Neuronal stem cell (in vitro differentiated cells): ENCODE measurements around the gene FHOD3.
A peak's percentile ranks its signal among the peaks of the same experiment; 100 is the strongest.

Source experiments
- DNase-seq: peaks from one replicate; pipeline ENCODE4 v3.0.0-alpha.2; 2013; ENCODE audit warnings: low spot score
- H2AFZ ChIP-seq: one replicate; pipeline ENCODE4 v1.6.1; 2013; ENCODE audit warnings: mild to moderate bottlenecking, low read length, inconsistent platforms
- H2AK5ac ChIP-seq: 2 replicates; pipeline ENCODE4 v1.6.1; 2013; ENCODE audit warnings: low read depth, mild to moderate bottlenecking, inconsistent platforms, low read length, moderate library complexity, mixed read lengths
- H2BK120ac ChIP-seq: 2 replicates; pipeline ENCODE4 v1.6.1; 2013; ENCODE audit warnings: low read depth, mild to moderate bottlenecking, inconsistent platforms, low read length, moderate library complexity, mixed read lengths
- H2BK12ac ChIP-seq: one replicate; pipeline ENCODE4 v1.6.1; 2013; ENCODE audit warnings: low read length, inconsistent platforms
- H2BK15ac ChIP-seq: 2 replicates; pipeline ENCODE4 v1.6.1; 2013; ENCODE audit warnings: mild to moderate bottlenecking, low read length, inconsistent platforms, mixed read lengths
- H2BK5ac ChIP-seq: one replicate; pipeline ENCODE4 v1.6.1; 2013; ENCODE audit warnings: inconsistent platforms, mild to moderate bottlenecking, low read length, moderate library complexity
- H3K14ac ChIP-seq: one replicate; pipeline ENCODE4 v1.6.1; 2013; ENCODE audit warnings: low read length, inconsistent platforms
- H3K18ac ChIP-seq: 2 replicates; pipeline ENCODE4 v1.6.1; 2013; ENCODE audit warnings: low read length, inconsistent platforms
- H3K23ac ChIP-seq: 2 replicates; pipeline ENCODE4 v1.6.1; 2013; ENCODE audit warnings: low read depth, mild to moderate bottlenecking, mixed read lengths, low read length, inconsistent platforms; ENCODE audit not compliant: poor library complexity
- H3K27ac ChIP-seq: replicated peaks from 3 replicates; pipeline ENCODE4 v1.5.1; 2013; ENCODE audit warnings: low read length, inconsistent platforms
- H3K27me3 ChIP-seq, 3 experiments: 2 replicates each; pipeline ENCODE4 v1.6.1; 2013; ENCODE audit warnings: low read length in 3 of 3, mild to moderate bottlenecking in 2 of 3, inconsistent platforms in 1 of 3, low read depth in 1 of 3, mixed read lengths in 1 of 3, moderate library complexity in 1 of 3; ENCODE audit not compliant: control insufficient read depth in 3 of 3, insufficient read depth in 3 of 3
- H3K36me3 ChIP-seq, 2 donors: replicated peaks in 1 of 2; 2 replicates each; pipeline ENCODE4 v1.6.1; 2013; ENCODE audit warnings: low read length in 2 of 2; ENCODE audit not compliant: control insufficient read depth in 2 of 2, insufficient read depth in 2 of 2
- H3K4ac ChIP-seq: 2 replicates; pipeline ENCODE4 v1.6.1; 2013; ENCODE audit warnings: inconsistent platforms, mild to moderate bottlenecking, low read length, moderate library complexity
- H3K4me1 ChIP-seq, 2 donors: 1 replicate in 1 of 2; 2 replicates in 1 of 2; pipeline ENCODE4 v1.6.1; 2013; ENCODE audit warnings: low read length in 2 of 2, low read depth in 1 of 2; ENCODE audit not compliant: control insufficient read depth in 2 of 2, insufficient read depth in 1 of 2
- H3K4me2 ChIP-seq: one replicate; pipeline ENCODE4 v1.6.1; 2013; ENCODE audit warnings: mild to moderate bottlenecking, low read length, inconsistent platforms; ENCODE audit not compliant: insufficient read depth, poor library complexity, severe bottlenecking
- H3K4me3 ChIP-seq, 2 donors: 2 replicates each; pipeline ENCODE4 v1.5.1; 2013; ENCODE audit warnings: low read length in 2 of 2, mild to moderate bottlenecking in 2 of 2, inconsistent platforms in 1 of 2, moderate library complexity in 1 of 2
- H3K79me1 ChIP-seq: one replicate; pipeline ENCODE4 v1.6.1; 2013; ENCODE audit warnings: low read depth, mild to moderate bottlenecking, inconsistent platforms, low read length, moderate library complexity
- H3K9ac ChIP-seq: one replicate; pipeline ENCODE4 v1.6.1; 2013; ENCODE audit warnings: mild to moderate bottlenecking, low read depth, low read length, inconsistent platforms; ENCODE audit not compliant: poor library complexity
- H3K9me3 ChIP-seq, 2 donors: replicated peaks in 1 of 2; 2 replicates each; pipeline versions ENCODE3 to v1.6.1; 2013; ENCODE audit warnings: low read length in 2 of 2, mild to moderate bottlenecking in 2 of 2, inconsistent platforms in 1 of 2, low read depth in 1 of 2, mixed read lengths in 1 of 2, moderate library complexity in 1 of 2; ENCODE audit not compliant: control insufficient read depth in 2 of 2, insufficient read depth in 1 of 2
- H4K8ac ChIP-seq: one replicate; pipeline ENCODE4 v1.6.1; 2013; ENCODE audit warnings: low read depth, mild to moderate bottlenecking, inconsistent platforms, low read length, moderate library complexity
- H4K91ac ChIP-seq: one replicate; pipeline ENCODE4 v1.6.1; 2013; ENCODE audit warnings: low read length, low read depth, mild to moderate bottlenecking, inconsistent platforms; ENCODE audit not compliant: poor library complexity
- WGBS, 2 donors: extraction: QIAGEN DNeasy Blood & Tissue Kit; methylation state at CpG; one replicate each; pipeline ENCODE4 v1.1.7; 2013; ENCODE audit warnings: missing lambda C conversion rate in 2 of 2, mixed read lengths in 1 of 2; ENCODE audit not compliant: insufficient read length in 2 of 2, insufficient replicate concordance in 1 of 2; ENCODE audit errors: extremely low coverage in 2 of 2; 5-methylcytosine and 5-hydroxymethylcytosine counted together

FHOD3 gene

GRCh38 chr18:36653870-36654269 is 356.4 kb downstream of the FHOD3 start:
- Histone ChIP-seq H3K27ac (no peak overlapping the region), H2BK5ac (no peak overlapping the region), H3K4ac (no peak overlapping the region), H3K18ac (no peak overlapping the region), H2AK5ac (no peak overlapping the region), H3K4me1 (peaks cover 0 to 2% of the 10 kb centered on the region in 2 donors), H2BK12ac (no peak overlapping the region), H2AFZ (no peak overlapping the region), H3K14ac (no peak overlapping the region), H3K4me2 (no peak overlapping the region), H3K9ac (no peak overlapping the region), H3K9me3 (no peaks in the 10 kb centered on the region), H3K23ac (peak overlapping the region; percentile 13), H3K27me3 (no peaks in the 10 kb centered on the region), H3K36me3 (peaks cover 6 to 30% of the 10 kb centered on the region in 2 donors), H2BK15ac (no peak overlapping the region), H3K4me3 (no peak overlapping the region), H3K79me1 (no peaks in the 10 kb centered on the region), H2BK120ac (no peak overlapping the region), H4K8ac (no peak overlapping the region), H4K91ac (no peak overlapping the region)
- DNase-seq = no peak
- WGBS, 2 donors = no CpG with 5 or more reads among the region's 6 CpGs

- Histone ChIP-seq H3K4me1 (peaks cover 0 to 2% of the 10 kb centered on the region in 2 donors), H2AFZ (no peak overlapping the region), H3K27me3 (no peaks in the 10 kb centered on the region), H2BK15ac (no peak overlapping the region), H3K9me3 (no peaks in the 10 kb centered on the region), H3K27ac (no peak overlapping the region), H4K91ac (no peak overlapping the region), H3K18ac (no peak overlapping the region), H3K4me3 (no peak overlapping the region), H3K36me3 (peaks cover 6 to 33% of the 10 kb centered on the region in 2 donors), H3K4ac (no peak overlapping the region), H2AK5ac (no peak overlapping the region), H2BK120ac (no peak overlapping the region), H4K8ac (no peak overlapping the region), H3K79me1 (no peaks in the 10 kb centered on the region), H3K23ac (no peak overlapping the region), H3K4me2 (no peak overlapping the region), H3K9ac (no peak overlapping the region), H2BK12ac (no peak overlapping the region), H3K14ac (no peak overlapping the region), H2BK5ac (no peak overlapping the region)
- no CpG with 5 or more reads among the region's 6 CpGs for WGBS, 2 donors
- no peak for DNase-seq
Measured at GRCh38 chr18:36655074-36655473, 357.6 kb downstream of the FHOD3 start.

GRCh38 chr18:36655930-36656329 is 358.4 kb downstream of the FHOD3 start:
- no peak overlapping the region for H3K27ac ChIP-seq
- no peak overlapping the region for H2BK5ac ChIP-seq
- no peaks in the 10 kb centered on the region for H3K9me3 ChIP-seq
- no peak for DNase-seq
- H3K18ac ChIP-seq = no peak overlapping the region
- WGBS, 2 donors = no CpG with 5 or more reads among the region's 4 CpGs
- H3K4ac ChIP-seq = no peak overlapping the region
- no peak overlapping the region for H4K91ac ChIP-seq
- H3K4me1 ChIP-seq = peaks cover 0 to 2% of the 10 kb centered on the region in 2 donors
- no peak overlapping the region for H3K23ac ChIP-seq
- no peak overlapping the region for H4K8ac ChIP-seq
- peaks cover 9 to 38% of the 10 kb centered on the region in 2 donors for H3K36me3 ChIP-seq
- no peak overlapping the region for H3K4me3 ChIP-seq
- H2AFZ ChIP-seq = no peak overlapping the region
- H3K27me3 ChIP-seq = no peaks in the 10 kb centered on the region
- no peak overlapping the region for H3K9ac ChIP-seq
- H3K4me2 ChIP-seq = no peak overlapping the region
- no peak overlapping the region for H2BK15ac ChIP-seq
- H2BK120ac ChIP-seq = no peak overlapping the region
- H2BK12ac ChIP-seq = no peak overlapping the region
- H2AK5ac ChIP-seq = no peak overlapping the region
- H3K79me1 ChIP-seq = no peaks in the 10 kb centered on the region
- H3K14ac ChIP-seq = no peak overlapping the region

- no CpG with 5 or more reads among the region's 1 CpG for WGBS, 2 donors
- no peak overlapping the region for H3K23ac ChIP-seq
Measured at GRCh38 chr18:36658611-36659010, 361.1 kb downstream of the FHOD3 start.

More at GRCh38 chr18:36658611-36659010, 361.1 kb downstream of the FHOD3 start:
- Histone ChIP-seq H2AK5ac (no peak overlapping the region), H3K27ac (no peak overlapping the region), H3K4me1 (peaks cover 0 to 2% of the 10 kb centered on the region in 2 donors), H3K36me3 (peaks cover 11 to 54% of the 10 kb centered on the region in 2 donors), H2AFZ (no peak overlapping the region), H3K79me1 (no peaks in the 10 kb centered on the region), H4K91ac (no peak overlapping the region), H3K18ac (no peak overlapping the region), H4K8ac (no peak overlapping the region), H2BK12ac (no peak overlapping the region), H3K9me3 (no peaks in the 10 kb centered on the region), H3K4ac (no peak overlapping the region), H3K27me3 (no peaks in the 10 kb centered on the region), H3K14ac (no peak overlapping the region), H2BK120ac (no peak overlapping the region), H3K4me2 (no peak overlapping the region), H3K9ac (no peak overlapping the region), H3K4me3 (no peak overlapping the region), H2BK15ac (no peak overlapping the region), H2BK5ac (no peak overlapping the region)
- no peak for DNase-seq
